HG02623 (cell line): Measurements from ENCODE around the gene TMEM207.

Source experiments
- ATAC-seq: cut with Tn5 transposase; IDR thresholded peaks from one replicate; pipeline ENCODE4 v1.9.1; 2021; ENCODE audit warnings: moderate library complexity; ENCODE audit not compliant: unreplicated experiment

TMEM207 gene

GRCh38 chr3:190444576-190445145, 5.0 kb downstream of the TMEM207 start:
- ATAC-seq, result no peak

DNA sequence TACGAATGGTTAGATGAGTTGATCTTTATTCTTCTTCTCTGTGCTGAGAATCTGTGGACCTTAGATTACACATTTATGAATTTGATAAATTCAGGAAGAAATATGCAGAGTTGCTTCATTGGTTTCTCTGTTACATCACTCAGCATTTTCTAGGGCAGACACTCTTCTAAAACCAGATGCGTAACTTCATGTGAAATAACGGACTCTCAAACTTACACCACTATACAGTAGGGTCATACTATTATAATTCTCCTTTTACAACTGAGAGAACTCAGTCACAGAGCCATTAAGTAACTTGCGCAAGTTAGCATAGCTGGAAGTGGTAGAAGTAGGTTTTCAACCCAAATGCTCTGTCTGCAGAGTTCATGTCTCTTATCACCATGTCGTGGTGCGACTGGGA, 5.7 kb downstream of the TMEM207 start:
- no peak for ATAC-seq

- no peak for ATAC-seq
Measured at GRCh38 chr3:190443257-190443656, 6.4 kb downstream of the TMEM207 start.

- ATAC-seq, result no peak
Measured at GRCh38 chr3:190442240-190442639, 7.5 kb downstream of the TMEM207 start.

GRCh38 chr3:190436331-190436730, 13.4 kb downstream of the TMEM207 start:
- no peak for ATAC-seq

- ATAC-seq, result no peak
Measured at GRCh38 chr3:190435618-190436017, 14.1 kb downstream of the TMEM207 start.

GRCh38 chr3:190433626-190434025, 16.1 kb downstream of the TMEM207 start:
- ATAC-seq, result no peak

GRCh38 chr3:190432216-190432615, 17.5 kb downstream of the TMEM207 start:
- ATAC-seq, result no peak

- no peak for ATAC-seq
Measured at GRCh38 chr3:190430906-190431305, 18.8 kb downstream of the TMEM207 start.

DNA sequence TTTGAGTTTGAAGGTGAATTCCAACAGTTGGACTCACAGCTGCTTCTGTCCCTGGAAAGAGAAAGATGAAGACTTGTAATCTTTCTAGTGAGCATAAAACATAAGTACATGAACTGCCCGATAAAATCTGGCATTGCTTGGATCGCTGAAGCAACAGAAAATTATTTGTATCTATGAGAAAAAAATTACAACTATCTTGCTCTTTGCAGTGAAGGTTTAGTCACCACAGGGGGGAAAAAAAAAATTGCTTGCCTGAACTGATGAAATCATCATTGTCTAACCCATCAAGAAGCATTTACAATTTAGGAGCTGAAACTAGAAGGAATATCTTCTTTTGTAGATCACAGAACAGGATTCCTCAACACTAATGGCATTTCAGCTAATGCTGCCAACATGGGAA, 20.0 kb downstream of the TMEM207 start:
- ATAC-seq, result no peak

DNA sequence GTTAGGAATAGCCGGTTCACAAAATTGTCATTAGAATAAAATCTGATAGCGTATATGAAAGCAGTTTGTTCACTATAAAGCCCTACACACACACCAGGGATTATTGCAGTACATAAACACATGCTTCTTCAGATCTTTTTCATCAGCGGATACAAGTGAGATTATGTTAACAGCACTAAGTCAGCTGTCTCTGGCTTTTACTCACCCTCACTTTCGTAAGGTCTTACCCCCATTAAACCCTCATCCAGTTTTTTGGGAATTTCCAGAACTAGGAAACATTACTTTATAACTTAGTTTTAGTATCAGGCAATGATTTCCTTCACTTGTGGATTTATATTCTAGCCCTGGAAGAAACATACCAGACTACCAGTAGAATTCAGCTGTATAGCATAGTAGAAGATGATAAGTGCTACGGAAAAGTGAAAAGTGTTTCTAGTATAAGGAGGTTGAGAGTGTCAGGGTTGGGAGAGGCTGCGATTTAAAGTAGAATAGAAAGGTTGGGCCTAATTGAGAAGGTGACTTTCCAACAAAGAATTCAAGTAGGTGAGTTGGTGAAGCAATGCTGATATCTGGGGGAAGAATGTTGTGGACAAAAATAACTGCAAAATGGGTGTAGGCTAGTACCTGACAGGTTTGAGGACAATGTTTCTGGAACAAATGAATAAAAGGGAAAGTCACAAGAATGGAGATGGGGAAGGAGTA, 22.7 kb downstream of the TMEM207 start:
- no peak for ATAC-seq

DNA sequence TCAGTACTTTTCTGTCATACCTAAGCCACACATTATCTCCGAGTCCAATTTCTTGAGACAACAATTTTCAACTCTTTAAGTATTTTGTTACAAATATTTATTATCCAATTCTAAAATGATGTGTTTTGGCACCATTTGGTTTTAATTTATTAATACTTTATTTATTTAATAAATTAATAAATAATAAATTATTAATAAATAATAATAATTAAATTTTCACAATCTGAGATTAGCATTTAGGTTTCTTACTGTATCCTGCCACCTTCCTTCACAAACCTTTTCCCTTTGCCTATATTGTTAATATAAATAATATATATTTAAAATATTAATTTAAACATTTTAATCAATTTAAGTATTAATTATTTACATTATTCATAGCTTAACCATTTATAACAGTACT, 23.9 kb downstream of the TMEM207 start:
- no peak for ATAC-seq

DNA sequence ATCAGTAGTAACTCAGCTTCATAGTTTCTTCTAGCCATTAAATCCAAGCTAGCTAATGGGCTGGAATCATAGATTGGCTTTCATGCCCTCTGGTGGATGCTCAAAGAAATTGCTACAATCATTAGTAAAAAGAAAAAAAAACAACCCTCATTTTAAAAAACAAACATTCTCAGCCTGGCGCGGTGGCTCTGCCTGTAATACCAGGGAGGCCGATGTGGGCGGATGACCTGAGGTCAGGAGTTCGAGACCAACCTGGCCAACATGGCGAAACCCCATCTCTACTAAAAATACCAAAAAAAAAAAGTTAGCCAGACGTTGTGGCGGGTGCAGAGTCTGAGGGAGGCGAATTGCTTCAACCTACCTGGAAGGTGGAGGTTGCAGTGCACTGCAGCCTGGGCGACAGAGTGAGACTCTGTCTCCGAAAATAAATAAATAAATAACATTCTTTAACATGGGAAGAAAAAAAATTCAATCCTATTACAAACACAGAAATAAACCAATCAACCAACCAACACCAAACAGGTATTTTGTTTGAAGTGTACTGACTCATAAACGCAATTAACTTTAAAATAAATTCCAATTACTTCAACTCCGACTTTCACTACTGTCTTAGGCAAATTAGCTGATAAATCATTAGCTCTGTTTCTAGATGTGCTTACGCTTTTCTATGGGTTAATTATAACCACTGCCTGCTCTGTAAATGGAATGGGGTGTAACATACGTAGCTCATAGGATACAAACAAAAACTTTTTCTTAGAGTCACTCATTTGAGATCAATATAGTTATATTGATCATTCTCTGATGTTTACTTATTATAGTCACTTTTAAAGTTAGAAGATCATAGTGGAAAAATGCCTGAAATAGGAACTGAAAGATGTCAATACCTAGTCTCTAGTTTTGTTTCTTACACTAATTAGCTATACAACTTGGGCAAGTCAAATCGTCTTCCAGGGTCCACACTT, 24.9 kb downstream of the TMEM207 start:
- peak; percentile 65 for ATAC-seq

DNA sequence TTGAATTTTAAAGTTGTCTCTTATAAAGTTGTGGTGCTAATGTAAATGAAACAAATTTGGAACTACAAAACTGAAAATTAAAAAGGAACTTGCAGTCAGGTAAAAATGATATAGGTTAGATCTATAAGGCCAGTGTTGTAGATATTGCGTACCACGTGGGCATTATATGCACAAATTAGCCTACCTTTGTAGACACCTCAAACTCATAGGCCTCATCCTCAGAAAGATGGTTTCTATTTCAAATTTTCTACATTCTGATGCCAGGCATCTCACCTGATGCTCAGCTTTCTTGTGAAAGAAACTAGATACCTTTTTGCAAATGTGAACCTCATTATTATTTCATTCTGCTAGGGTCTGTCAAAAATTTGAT, 25.6 kb downstream of the TMEM207 start:
- ATAC-seq, result peak; percentile 8

DNA sequence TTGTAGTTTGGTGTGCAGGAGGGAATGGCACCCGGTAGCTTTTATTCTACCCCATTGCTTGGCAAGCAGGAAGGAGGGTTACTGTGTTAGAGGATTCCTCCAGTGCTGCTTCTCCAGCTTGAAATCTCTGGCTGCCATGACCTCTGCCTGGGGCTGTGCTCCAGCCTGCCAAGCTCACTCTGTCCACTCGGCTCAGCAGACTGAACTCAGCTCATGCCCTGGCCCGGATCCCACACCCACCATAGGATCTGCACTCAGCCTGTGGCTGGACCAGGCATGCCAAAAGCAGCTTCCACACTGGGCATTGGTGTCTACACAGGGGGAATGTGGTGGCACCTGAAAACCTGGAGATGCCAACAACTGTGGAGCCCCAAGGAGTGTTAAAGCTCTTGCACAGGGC, 35.4 kb downstream of the TMEM207 start:
- no peak for ATAC-seq

DNA sequence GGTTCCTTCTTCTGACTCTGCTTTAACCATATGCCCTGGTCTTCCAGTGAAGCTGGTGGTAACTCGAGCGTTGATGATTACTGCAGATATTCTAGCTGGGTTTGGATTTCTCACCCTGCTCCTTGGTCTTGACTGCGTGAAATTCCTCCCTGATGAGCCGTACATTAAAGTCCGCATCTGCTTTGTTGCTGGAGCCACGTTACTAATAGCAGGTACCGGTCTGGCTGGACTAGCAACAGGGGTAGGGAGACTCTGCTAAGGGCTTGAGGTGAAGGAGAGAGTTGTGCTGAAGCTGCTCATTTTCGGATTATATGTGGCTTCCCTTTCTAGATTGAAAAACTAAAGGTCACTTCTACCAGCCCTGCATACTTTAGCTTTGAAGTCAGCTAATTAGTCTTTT, 45.0 kb downstream of the TMEM207 start:
- no peak for ATAC-seq

- ATAC-seq, result no peak
Measured at GRCh38 chr3:190401963-190402362, 47.7 kb downstream of the TMEM207 start.

- ATAC-seq, result no peak
Measured at GRCh38 chr3:190399677-190400076, 50.0 kb downstream of the TMEM207 start.

DNA sequence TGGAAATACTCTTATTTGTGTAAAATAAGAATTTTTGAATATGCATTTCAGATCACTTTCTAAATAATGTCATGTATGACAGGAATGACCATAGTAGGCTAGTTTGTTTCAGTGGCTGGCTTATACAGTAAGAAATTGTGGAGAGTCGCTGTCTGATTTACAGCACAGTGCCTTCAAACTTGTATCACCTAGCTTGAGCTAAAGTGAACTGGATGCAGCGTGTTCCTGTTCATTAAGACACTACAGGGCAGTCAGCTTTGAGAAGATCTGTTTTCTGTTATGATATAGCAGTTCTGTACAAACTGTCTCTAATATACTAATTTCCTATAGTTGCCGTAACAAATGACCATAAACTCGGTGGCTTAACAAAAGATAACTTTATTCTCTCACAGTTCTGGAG, 51.8 kb downstream of the TMEM207 start:
- no peak for ATAC-seq

GRCh38 chr3:190396001-190396400, 53.7 kb downstream of the TMEM207 start:
- no peak for ATAC-seq

- no peak for ATAC-seq
Measured at GRCh38 chr3:190388703-190389102, 61.0 kb downstream of the TMEM207 start.
